Measurements from ENCODE around the gene UTP11. TPM values are rescaled to one million over a fixed set of nuclear protein-coding genes. Genes with fewer than 3 reads are reported as not detected.
A peak's percentile ranks its signal among the peaks of the same experiment; 100 is the strongest.

Gene UTP11
- total RNA-seq, 6 donors from 2014 or later: 8.4 to 53.4 (median 25.4) TPM

- Histone ChIP-seq H3K27me3 (no peaks in the 10 kb centered on the region), H3K4me1 (peaks cover 30 to 59% (median 47%) of the 10 kb centered on the region in 4 donors), H3K4me3 (peak overlapping the region in 3 of 4 donors; percentile 47 to 66 (median 57)), H3K27ac (peak overlapping the region in 3 of 4 donors; percentile 82 to 90 (median 90)), H3K36me3 (peaks cover 0 to 21% (median 7%) of the 10 kb centered on the region in 4 donors), H3K9me3 (no peaks in the 10 kb centered on the region)
- ATAC-seq (ENCODE audit: low FRiP score in 2 of 2): no peak
- TF ChIP-seq POLR2A (IDR thresholded peaks at IDR 0.05): no peak
- TF ChIP-seq POLR2AphosphoS5 (IDR thresholded peaks at IDR 0.05): no peak
- no peak for TF ChIP-seq EP300 (IDR thresholded peaks at IDR 0.05)
- TF ChIP-seq CTCF (IDR thresholded peaks at IDR 0.05): no peak
- WGBS, 2 donors: 54 to 60% methylated on average over 11 of the region's 11 CpGs
- no peak for DNase-seq
These were observed 17.5 kb upstream of the UTP11 start for GRCh38 chr1:37994886-37995566.

DNA sequence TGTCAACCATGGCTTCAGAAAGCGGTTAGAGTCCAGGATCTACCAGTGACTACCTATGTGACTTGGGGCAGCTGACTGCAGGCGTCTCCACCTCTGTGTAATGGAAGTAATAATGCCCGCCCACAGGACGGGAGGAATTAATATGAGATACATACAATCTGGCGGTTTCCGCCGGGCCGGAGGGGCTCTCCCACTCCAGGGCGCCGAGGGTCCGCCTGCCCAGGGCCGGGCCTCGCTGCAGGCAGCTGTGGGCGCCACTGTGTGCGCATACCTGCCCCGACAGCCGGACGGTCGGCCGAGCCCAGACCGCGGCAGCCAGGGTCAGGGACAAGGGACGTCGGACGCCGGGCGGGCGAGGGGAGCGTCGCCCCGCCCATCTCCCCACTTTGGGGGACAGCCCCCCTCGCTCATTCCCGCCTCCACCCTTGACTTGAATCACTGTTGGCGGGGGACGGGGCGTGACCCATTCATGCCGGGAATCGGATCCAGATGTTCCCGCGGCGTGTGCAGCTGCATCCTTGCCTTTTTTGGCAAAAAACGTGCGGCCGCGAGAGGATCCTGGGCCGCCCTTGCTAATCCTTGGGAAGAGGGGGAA is 16.7 kb upstream of the UTP11 start:
- peak; percentile 86 to 89 for ATAC-seq (ENCODE audit: low FRiP score in 2 of 2)

GRCh38 chr1:37997256-37998088 is 15.1 kb upstream of the UTP11 start:
- TF ChIP-seq EP300 (IDR thresholded peaks at IDR 0.05) (no peak), POLR2AphosphoS5 (IDR thresholded peaks at IDR 0.05) (no peak), POLR2A (IDR thresholded peaks at IDR 0.05) (no peak), CTCF (IDR thresholded peaks at IDR 0.05) (no peak)
- ATAC-seq (ENCODE audit: low FRiP score in 2 of 2): no peak
- peak in 1 of 2 donors; percentile 69 for DNase-seq
- Histone ChIP-seq H3K36me3 (peaks cover 0 to 21% (median 7%) of the 10 kb centered on the region in 4 donors), H3K4me1 (peaks cover 46 to 77% (median 69%) of the 10 kb centered on the region in 4 donors), H3K27me3 (no peaks in the 10 kb centered on the region), H3K4me3 (no peak overlapping the region), H3K27ac (peak overlapping the region; percentile 60 to 90 (median 86)), H3K9me3 (no peaks in the 10 kb centered on the region)
- 88 to 93% methylated on average over 19 to 25 of the region's 25 CpGs for WGBS, 2 donors

More for the DNA sequence above, 16.7 kb upstream of the UTP11 start:
- Histone ChIP-seq H3K27me3 (no peaks in the 10 kb centered on the region), H3K4me1 (peaks cover 36 to 61% (median 55%) of the 10 kb centered on the region in 4 donors), H3K36me3 (peaks cover 0 to 21% (median 7%) of the 10 kb centered on the region in 4 donors), H3K9me3 (no peaks in the 10 kb centered on the region), H3K27ac (peak overlapping the region; percentile 60 to 90 (median 86)), H3K4me3 (peak overlapping the region; percentile 29 to 66 (median 52))
- 7 to 29% methylated on average over 27 to 46 of the region's 46 CpGs for WGBS, 2 donors
- TF ChIP-seq POLR2AphosphoS5 (IDR thresholded peaks at IDR 0.05) (peak in 1 of 2 donors; percentile 95), CTCF (IDR thresholded peaks at IDR 0.05) (peak in 2 of 6 experiments; percentile 5 to 13), EP300 (IDR thresholded peaks at IDR 0.05) (peak in 3 of 4 donors; percentile 62 to 82 (median 63)), POLR2A (IDR thresholded peaks at IDR 0.05) (peak in 1 of 4 donors; percentile 65)
- DNase-seq: peak; percentile 71 to 91

DNA sequence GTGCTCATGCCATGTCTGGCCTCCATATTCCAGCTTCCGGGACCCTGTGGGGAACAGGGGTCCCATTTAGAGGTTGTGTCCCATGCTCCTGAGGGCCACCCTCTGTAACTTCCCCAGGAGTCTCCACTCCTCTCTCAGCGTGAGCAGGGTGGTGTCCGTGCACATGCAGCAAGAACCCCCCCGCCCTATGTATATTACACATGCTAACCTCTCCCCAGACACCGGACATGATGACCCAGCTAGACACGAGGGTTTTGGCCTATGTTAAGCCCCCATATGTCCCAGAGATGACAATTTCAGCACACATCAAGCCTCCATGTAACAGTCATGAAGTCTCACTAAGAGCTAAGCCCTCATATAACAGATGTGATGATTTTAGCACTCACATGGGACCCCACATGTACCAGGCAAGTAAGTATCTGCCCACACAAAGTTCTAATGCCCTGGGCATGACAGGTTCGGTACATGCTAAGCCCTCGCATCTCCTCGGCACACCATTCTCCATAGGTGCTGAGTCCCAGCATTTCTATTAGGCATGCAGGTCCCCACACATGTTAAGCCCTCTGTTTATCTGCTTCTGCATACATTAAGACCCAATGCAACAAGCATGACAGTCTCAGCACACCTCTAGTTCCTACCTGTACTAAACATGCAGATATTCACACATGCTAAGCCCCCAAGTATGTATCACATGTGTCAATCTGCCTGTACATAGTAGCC is 14.3 kb upstream of the UTP11 start:
- Histone ChIP-seq H3K4me3 (no peak overlapping the region), H3K27ac (peak overlapping the region; percentile 79 to 90 (median 86)), H3K4me1 (peaks cover 49 to 82% (median 72%) of the 10 kb centered on the region in 4 donors), H3K27me3 (no peaks in the 10 kb centered on the region), H3K9me3 (no peaks in the 10 kb centered on the region), H3K36me3 (peaks cover 0 to 21% (median 7%) of the 10 kb centered on the region in 4 donors)
- DNase-seq (no peak), ATAC-seq (ENCODE audit: low FRiP score in 2 of 2) (no peak)
- 91 to 97% methylated on average over 4 to 9 of the region's 9 CpGs for WGBS, 2 donors
- TF ChIP-seq POLR2A (IDR thresholded peaks at IDR 0.05): no peak
- no peak for TF ChIP-seq EP300 (IDR thresholded peaks at IDR 0.05)
- TF ChIP-seq POLR2AphosphoS5 (IDR thresholded peaks at IDR 0.05): no peak
- TF ChIP-seq CTCF (IDR thresholded peaks at IDR 0.05): no peak
